GM19238 (cell line): Measurements from ENCODE around the gene PBX3.

Experiments
- DNase-seq: peaks from one replicate; pipeline ENCODE4 v3.0.0; 2011; ENCODE audit warnings: low spot score; ENCODE audit not compliant: insufficient read length

Gene PBX3

GRCh38 chr9:125992557-125992956 is 245.4 kb downstream of the PBX3 start:
- DNase-seq: no peak

GRCh38 chr9:125993466-125993865 is 246.3 kb downstream of the PBX3 start:
- no peak for DNase-seq

- DNase-seq: no peak
Measured at GRCh38 chr9:125994066-125994943, 247.1 kb downstream of the PBX3 start.

GRCh38 chr9:125995006-125995405 is 247.8 kb downstream of the PBX3 start:
- no peak for DNase-seq

- DNase-seq: no peak
Measured at GRCh38 chr9:125995706-125996105, 248.5 kb downstream of the PBX3 start.

- no peak for DNase-seq
Measured at GRCh38 chr9:125996791-125997190, 249.6 kb downstream of the PBX3 start.

- no peak for DNase-seq
Measured at GRCh38 chr9:125997196-125997823, 250.1 kb downstream of the PBX3 start.

GRCh38 chr9:125998837-125999503 is 251.8 kb downstream of the PBX3 start:
- DNase-seq: no peak

GRCh38 chr9:125999504-125999881 is 252.3 kb downstream of the PBX3 start:
- DNase-seq: no peak

GRCh38 chr9:126000256-126000655 is 253.1 kb downstream of the PBX3 start:
- DNase-seq: no peak

GRCh38 chr9:126000731-126001580 is 253.8 kb downstream of the PBX3 start:
- no peak for DNase-seq

- DNase-seq: no peak
Measured at GRCh38 chr9:126001581-126002225, 254.5 kb downstream of the PBX3 start.

GRCh38 chr9:126002476-126003350 is 255.5 kb downstream of the PBX3 start:
- DNase-seq: no peak

GRCh38 chr9:126009047-126009446 is 261.9 kb downstream of the PBX3 start:
- DNase-seq: no peak

GRCh38 chr9:126014726-126015125 is 267.6 kb downstream of the PBX3 start:
- no peak for DNase-seq

GRCh38 chr9:126015424-126015823 is 268.3 kb downstream of the PBX3 start:
- no peak for DNase-seq

GRCh38 chr9:126016579-126017290 is 269.6 kb downstream of the PBX3 start:
- no peak for DNase-seq
